Uterus (tissue), 2 donors: ENCODE results near the gene FOXA3.

Experiments
- POLR2A ChIP-seq, 2 donors: fragments of 450-650 bp; IDR thresholded peaks; one replicate each; pipeline ENCODE4 v1.6.1; 2016; ENCODE audit warnings: antibody characterized with exemption in 2 of 2, mild to moderate bottlenecking in 1 of 2, moderate library complexity in 1 of 2
- TF ChIP-seq, protein P1 (sequence below), 4 experiments: fragments of 200-600 bp in 2 of 4; fragments of 450-650 bp in 2 of 4; sonication (generic) in 2 of 4; IDR thresholded peaks; one replicate each; pipeline ENCODE4 v1.5.1; 2016 to 2019; ENCODE audit warnings: antibody characterized with exemption in 4 of 4, mild to moderate bottlenecking in 2 of 4, moderate library complexity in 1 of 4

GRCh38 chr19:45847663-45848062 lies 16.5 kb upstream of the FOXA3 start:
- TF ChIP-seq POLR2A (IDR thresholded peaks at IDR 0.05), result no peak
- TF ChIP-seq, protein P1, sequence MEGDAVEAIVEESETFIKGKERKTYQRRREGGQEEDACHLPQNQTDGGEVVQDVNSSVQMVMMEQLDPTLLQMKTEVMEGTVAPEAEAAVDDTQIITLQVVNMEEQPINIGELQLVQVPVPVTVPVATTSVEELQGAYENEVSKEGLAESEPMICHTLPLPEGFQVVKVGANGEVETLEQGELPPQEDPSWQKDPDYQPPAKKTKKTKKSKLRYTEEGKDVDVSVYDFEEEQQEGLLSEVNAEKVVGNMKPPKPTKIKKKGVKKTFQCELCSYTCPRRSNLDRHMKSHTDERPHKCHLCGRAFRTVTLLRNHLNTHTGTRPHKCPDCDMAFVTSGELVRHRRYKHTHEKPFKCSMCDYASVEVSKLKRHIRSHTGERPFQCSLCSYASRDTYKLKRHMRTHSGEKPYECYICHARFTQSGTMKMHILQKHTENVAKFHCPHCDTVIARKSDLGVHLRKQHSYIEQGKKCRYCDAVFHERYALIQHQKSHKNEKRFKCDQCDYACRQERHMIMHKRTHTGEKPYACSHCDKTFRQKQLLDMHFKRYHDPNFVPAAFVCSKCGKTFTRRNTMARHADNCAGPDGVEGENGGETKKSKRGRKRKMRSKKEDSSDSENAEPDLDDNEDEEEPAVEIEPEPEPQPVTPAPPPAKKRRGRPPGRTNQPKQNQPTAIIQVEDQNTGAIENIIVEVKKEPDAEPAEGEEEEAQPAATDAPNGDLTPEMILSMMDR (IDR thresholded peaks at IDR 0.05), result no peak
